ENCODE data around the gene PARN.

- TF ChIP-seq CTCF (IDR thresholded peaks at IDR 0.05) (no peak), KDM5A (IDR thresholded peaks at IDR 0.05) (no peak), JUNB (IDR thresholded peaks at IDR 0.05) (no peak), USF2 (IDR thresholded peaks at IDR 0.05) (no peak), PHF8 (IDR thresholded peaks at IDR 0.05; ENCODE audit: borderline replicate concordance, low read depth) (no peak), EHF (CRISPR knock-in tag; IDR thresholded peaks at IDR 0.05) (no peak), BHLHE40 (IDR thresholded peaks at IDR 0.05; ENCODE audit: low read depth, low read length) (no peak), EP300 (IDR thresholded peaks at IDR 0.05) (no peak), TP53 (CRISPR knock-in tag; IDR thresholded peaks at IDR 0.05) (no peak), CHD4 (IDR thresholded peaks at IDR 0.05; ENCODE audit: borderline replicate concordance) (no peak), SMC3 (IDR thresholded peaks at IDR 0.05) (no peak), ELK1 (IDR thresholded peaks at IDR 0.05; ENCODE audit: low read depth, low read length) (no peak), CHD2 (IDR thresholded peaks at IDR 0.05; ENCODE audit: low read length, partially characterized antibody) (no peak)
Measured at GRCh38 chr16:14500791-14501190, 129.3 kb downstream of the PARN start.
